NB4 (cell line): ENCODE measurements around the gene TMEM72.

Experiments used
- CTCF ChIP-seq: IDR thresholded peaks from one replicate; pipeline ENCODE4 v1.5.1; 2012; ENCODE audit warnings: low read depth, low read length
- MAX ChIP-seq: IDR thresholded peaks from 2 replicates; pipeline ENCODE4 v1.6.1; 2011; ENCODE audit warnings: low read depth, low read length
- POLR2A ChIP-seq: IDR thresholded peaks from 2 replicates; pipeline ENCODE4 v1.6.1; 2011; ENCODE audit warnings: mild to moderate bottlenecking; ENCODE audit not compliant: insufficient read length; ENCODE audit errors: extremely low read depth

DNA sequence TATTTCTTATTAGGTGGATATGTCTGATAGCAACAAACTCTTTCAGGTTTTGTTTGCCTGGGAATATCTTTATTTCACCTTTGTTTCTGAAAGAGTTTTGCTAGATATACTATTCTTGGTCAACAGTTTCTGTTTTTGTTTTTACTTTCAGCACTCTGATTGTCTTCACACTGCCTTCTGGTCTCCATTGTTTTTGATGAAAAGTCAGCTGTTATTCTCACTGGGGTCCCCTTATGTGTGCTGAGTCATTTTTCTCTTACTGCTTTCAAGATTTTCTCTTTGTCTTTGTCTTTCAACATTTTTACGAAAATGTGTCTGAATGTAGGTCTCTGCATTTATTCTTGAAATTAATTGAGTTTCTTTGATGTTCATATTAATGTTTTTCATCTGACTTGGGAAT, 33.2 kb downstream of the TMEM72 start:
- no peak for TF ChIP-seq CTCF
- no peak for TF ChIP-seq POLR2A
- no peak for TF ChIP-seq MAX
